GM03348 (cell line): ENCODE measurements around the gene DDX20.
"Not testable (repeated sequence)": the region's sequence is repeated elsewhere in the genome, so short reads cannot be mapped to it uniquely, and the experiment has no call there.

Source experiments
- DNase-seq: peaks from one replicate; pipeline ENCODE4 v3.0.0; 2012; ENCODE audit warnings: low spot score

The DDX20 gene

DNA sequence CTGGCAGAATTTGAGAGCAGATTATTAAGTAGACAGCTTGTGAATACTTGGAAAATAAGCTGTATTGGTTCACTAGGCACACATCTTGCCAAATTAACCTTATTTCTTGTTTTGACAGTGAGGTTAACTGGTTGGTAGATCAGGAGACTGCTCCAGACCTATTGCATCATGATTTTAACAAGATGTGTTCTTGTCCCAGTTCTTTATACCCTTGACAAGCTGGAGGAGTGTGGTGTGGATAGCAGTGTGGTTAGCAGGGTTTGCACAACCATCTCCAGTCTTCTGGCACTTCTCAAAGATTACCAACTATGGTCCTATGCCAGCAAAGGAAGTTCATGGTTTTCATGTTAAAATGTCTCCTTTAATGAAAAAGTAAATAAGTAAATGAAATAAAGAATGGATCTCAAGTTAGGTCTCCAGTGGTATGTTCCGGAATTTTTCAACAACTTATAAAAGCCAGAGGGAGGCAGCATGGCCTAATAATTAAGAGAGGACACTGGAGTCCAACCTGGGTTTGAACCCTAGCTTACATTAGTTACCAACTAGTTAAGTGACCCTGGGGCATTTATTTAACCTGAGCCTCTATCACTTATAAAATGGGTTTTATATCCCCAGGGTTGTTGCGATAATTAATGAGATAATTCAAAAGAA lies 34.1 kb downstream of the DDX20 start:
- peak; percentile 77 for DNase-seq

DNA sequence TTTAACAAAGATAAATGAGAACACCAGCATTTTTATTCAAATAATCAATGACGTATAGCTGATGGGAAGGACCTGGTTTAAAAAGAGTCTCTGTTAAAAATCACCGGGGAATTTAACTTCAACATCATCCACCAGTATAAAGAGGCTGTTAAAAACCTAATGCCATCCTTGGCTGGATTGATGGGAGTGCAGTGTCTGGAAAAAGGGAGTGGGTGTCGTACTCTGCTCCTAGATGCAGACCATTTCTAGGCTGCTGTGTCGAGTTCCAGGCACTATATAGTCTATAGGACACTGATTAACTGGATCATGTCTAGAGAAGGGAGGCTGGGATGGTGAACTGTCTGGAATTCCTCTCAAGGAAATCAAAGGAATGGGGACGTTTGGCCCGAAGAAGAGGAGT lies 36.1 kb downstream of the DDX20 start:
- DNase-seq = no peak

DNA sequence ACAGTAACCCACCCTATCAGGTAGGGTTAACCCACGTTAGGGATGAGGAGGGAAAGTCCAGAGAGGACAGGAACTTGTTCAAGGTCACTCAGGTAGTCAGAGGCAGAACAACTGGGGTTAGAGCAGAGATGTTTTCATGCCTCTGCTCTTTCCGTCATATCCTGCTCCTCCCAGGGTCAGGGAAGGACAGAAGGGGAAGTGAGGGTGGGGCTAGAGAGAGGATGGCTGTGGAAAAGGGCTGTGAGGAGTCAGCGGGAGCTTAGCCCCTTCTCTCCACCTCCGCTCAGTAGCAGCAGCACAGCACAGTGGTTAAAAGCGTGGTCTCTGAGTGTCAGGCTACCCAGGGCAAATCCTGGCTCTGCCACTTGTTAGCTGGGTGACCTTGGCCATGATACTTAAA lies 36.5 kb downstream of the DDX20 start:
- DNase-seq = no peak

DNA sequence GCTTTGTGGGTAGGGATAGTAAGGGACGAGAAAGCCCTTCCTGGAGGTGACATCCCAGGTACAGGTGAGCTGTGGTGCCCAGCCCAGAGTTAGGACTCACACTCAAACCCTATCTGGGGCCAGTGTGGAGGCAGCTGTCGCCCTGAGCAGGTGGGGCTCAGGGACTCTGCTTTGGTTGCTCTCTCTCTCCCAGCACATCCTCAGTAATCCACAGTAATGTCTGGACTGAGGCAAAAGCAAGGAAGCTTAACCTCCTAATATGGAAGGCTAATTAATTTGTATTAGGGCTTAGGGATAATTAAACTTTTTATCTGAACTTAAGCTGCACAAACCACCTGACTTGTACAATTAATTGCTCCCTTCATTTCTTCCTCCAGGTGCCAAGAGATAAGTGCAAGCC lies 38.2 kb downstream of the DDX20 start:
- no peak for DNase-seq

DNA sequence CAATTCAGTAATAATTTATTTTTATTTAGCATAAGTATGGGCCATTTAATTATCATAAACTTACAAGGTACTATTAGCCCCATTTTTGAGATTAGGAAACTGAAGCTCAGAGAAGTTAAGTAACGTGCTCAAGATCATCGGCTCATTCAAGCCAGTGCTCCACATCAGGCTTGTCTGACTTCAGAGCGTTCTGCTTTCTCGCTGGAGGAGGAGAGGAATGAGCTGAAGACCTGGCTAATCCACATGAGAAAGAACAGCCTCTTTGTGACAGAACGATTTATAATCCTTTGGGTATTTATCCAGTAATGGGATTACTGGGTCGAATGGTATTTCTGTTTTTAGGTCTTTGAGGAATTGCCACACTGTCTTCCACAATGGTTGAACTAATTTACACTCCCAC lies 39.7 kb downstream of the DDX20 start:
- DNase-seq = no peak

DNA sequence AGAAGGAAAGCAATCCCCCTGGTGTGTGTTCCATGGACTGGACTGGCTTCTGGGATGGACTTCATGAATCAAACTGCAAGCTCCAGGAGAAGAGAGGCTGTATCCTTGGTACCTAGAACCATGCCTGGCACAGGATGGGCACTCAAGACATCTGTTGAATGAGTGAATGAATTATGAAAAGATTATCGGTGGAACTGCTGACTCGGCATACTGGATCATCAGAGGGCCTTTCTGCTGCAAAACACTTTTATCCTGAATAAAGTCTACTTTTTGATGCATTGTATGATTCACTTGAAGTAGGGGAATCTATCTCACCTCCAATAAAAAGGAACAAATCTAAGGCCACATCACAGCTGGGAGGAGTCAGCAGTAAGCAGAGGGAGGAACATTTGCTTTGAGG lies 42.9 kb downstream of the DDX20 start:
- DNase-seq = no peak

DNA sequence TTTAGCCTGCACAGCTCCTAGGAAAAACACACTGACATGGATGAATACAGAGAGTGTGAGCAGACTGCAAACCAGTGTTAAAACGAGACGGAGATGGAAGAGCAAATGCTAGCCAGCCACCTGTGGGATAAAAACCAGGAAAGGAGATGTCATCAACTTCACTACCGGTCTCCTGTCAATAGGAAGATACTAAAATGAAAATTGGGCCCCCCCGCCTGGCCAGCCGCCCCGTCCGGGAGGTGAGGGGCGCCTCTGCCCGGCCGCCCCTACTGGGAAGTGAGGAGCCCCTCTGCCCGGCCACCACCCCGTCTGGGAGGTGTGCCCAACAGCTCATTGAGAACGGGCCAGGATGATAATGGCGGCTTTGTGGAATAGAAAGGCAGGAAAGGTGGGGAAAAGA lies 44.0 kb downstream of the DDX20 start:
- DNase-seq = not testable (repeated sequence)

DNA sequence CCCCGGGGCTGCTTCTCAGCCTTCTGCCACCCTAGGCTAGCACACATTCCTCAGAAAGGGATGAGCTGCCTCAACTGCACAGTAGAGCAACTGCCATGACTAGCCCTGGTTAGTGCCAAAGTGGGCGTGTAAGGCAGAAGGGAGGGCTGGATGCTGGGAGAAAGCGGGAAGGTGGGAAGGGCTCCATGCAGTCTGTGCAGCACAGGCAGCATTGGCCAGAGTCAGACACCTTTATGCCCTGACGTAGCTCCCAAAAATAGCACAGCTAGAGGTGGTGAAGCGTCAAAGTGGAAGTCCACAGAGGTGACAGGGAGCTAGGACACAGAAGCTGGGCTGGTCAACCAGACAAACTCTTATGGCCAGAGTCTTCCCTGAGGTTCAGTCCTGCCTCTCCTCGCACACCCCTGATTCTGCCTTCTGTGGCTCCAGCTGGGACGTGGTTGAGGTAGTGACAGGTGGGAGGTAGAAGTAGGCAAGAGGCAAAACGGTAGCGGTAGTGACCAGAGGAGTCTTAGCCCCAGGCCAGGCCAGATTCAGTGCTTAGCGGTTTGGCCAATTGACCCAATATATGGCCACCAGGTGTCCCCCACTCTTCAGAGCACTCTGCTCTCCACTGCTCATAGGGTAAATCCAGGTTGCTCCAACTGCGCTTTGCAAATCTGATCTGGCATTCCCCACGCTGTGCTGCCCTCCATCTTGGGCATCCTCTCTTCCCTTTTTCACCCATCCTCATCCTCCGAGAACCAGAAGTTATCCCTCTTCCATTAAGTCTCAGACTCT lies 45.6 kb downstream of the DDX20 start:
- DNase-seq = no peak

DNA sequence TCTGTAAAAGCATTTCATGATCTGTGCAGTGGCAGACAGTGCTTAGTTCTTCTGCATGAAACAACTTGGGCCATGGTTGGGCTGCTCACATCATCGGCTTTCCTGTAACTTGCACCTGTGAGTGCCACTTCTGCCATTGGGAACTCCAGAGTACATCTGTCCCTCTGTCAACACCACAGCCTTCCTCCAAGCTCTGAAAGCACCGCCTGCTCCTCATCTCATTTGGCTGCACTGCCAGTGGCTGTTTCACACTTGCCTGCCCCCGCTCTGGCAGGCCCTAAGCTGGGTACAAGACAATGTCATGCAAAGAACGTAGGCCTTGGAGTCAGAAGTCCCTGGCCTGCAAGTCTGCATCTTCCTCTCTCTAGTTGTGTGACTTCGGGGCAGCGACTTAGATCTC lies 46.4 kb downstream of the DDX20 start:
- no peak for DNase-seq

DNA sequence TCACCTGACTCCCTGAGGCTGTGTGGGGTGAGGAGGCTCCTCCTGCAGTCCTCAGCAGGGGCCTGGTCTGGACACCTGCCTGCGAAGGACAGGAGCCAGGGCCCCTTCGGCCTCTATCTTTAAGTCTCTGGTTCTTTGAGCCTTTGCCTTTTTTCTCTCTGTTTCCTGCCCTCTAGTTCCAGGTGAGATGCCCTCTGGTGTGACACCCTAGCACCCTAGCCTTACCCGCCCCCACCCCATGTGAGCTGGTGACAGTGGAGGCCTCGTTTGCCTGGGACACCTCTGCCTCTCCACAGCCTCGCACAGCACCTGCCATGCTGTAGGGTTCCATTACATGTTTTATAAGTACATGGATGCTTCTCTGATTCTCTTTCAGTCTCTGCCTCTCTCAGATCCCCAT lies 47.3 kb downstream of the DDX20 start:
- no peak for DNase-seq

DNA sequence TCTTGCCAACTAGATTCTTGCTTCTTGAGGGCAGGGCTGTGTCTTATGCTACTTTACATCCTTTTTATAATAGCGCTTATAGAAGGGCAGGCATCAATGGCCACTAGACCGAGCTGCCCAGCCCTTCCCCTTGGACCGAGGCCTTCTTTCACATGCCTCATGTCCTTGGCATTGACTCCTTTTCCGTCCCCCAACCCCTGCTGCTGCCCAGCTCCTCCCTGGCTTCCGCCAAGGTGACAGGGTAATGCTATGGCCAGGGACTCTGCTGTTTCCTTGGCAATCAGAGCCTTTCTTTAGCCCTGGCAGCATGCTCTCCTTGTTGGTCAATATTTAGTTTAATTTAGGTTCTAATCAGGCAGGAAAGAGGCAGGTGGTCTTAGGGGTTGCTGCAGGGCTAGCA lies 48.2 kb downstream of the DDX20 start:
- no peak for DNase-seq

DNA sequence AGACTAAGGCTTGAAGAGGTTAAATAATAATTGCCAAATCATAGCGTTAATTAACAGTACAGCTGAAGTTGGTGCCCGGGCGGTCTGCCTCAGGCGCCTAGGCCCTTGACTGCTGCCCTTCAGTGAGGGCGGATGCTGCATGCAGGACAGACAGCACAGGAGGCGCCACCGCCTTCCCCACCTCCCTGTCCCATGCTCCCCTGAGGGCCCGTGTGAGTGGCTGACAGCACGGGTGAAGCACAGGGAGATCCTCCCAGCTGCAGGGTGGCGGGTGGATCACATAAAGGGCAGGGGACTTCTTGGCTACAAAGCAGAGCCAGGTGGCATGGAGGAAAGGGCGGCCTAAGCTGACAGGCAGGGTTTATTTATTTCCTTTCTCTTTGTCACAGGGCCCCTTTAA lies 49.1 kb downstream of the DDX20 start:
- DNase-seq = no peak

DNA sequence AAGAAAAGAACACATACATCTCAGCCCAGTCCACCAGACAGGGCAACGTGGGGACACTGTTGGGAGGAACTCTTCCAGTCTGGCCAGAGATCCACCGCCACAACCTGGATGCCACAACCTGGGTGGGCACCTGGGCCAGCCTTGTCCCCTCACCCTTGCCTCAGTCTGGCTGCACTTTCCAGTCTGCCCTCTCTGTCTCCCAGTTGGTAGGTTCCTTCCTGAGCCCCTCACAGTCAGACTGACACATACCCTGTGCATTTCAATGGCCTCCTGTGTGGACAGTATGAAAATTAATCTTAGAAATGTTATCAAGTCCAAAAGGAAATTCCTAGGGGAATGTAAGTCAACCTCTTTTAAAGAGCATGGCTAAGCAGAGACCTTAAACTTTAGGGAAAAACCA lies 49.5 kb downstream of the DDX20 start:
- no peak for DNase-seq

DNA sequence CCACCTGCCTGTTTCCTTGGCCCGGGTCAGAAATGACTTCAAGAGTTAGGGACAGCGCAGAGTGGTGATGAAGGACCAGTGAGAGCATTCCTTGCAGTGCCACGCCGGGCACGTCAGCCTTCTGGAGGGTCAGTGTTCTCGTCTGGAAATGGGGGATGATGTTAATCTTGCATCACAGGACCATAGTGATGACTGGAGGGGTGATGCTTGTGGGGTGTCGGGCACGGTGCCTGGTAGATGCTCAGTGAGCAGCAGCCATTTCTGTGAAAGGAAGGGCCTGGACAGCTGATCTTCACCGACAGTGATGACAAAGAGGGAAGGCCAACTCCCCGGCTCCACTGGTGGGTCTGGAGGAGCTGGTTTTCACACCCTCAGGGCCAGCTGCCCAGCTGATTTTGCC lies 56.2 kb downstream of the DDX20 start:
- no peak for DNase-seq

DNA sequence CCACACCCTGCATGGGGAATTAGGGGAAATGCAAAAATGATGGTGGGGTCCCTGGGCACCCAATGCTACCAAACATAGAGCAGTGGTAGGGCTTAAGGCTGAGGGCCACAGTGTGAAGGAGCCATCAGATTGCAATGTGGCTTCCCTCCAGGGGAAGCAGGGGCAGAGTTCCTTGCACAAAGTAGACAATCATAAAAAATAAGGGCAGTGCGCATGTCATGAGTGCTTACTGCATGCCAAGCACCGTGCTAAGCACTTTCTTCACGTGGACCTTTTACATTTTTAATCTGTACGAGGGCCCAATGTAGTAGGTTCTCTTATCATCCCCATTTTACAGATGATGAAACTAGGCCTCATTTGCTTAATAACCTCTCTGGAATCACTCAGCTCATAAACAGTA lies 56.6 kb downstream of the DDX20 start:
- DNase-seq = no peak

DNA sequence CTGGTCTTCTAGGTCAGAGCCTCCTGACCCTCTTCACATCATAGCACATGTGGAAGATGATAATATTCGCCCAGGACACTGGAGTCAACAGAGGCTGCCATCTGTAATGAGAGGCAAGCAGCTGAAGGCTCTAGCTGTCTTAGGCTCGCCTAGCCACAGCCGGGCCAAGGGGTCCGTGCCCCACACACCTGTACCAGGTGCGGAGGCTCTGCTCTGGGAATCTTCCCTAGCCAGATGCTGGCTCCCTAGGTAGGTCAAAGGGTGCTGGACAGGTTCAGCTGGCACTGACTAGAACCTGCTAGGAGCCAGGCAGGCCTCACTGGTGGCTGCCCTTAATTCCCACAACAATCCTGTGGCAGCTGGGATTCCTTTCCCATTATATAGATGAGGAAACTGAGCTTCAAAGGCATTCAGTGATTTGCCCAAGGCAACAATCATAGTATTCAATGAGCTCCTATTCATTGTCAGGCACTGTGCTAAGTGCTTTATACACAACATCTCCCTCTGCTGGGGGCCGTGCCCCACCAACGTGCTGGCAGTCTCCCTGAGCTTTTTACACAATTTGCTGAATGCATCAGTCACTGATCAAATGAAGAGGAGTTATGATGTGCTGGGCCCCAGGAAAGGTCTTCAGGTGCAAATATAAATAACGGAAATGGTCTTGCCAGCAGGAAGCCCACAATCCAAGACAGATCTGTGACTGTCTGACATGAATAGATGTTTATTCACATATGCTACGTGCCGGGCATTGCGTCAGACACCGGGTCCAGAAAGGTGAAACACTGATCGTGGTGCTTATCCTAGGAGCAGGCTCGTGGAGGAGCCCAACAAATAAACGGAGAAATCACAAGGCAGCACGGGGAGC lies 58.0 kb downstream of the DDX20 start:
- no peak for DNase-seq

DNA sequence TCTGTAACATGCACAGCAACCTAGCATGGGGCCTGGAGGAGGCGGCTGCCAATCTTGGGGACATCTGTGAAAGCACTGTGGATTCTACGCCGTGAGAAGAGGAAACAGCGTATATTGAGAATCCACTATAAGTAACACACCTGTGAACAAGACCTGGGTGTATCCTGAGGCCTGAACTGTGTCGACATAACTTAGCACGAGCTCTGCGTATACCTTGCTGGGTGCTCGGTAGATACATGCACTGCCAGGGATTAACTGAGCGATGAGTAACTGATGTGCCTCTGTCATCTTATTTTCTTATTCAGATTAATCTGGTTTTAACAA lies 58.6 kb downstream of the DDX20 start:
- DNase-seq = no peak

DNA sequence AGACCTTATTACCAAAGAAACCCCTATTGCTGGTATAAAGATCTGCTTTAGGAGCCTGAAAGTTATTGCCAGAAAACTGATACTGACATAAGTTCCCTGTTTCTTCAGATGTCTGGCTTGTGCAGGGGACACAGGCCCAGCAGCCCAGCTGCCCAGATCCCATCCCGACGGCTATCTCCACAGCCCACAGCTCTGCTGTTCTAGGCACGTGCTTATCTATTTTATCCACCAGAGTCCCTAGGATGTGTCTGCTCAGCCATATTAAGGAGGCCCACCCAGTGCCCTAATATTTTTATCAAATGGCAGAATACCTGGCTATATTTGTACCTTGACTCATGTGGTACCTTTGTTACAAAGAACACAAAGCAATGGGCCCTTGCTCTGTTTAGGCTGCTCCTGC lies 58.9 kb downstream of the DDX20 start:
- DNase-seq = no peak
